Ovary (tissue), 9 donors: Measurements from ENCODE around the gene FRMD3. TPM values are rescaled to one million over a fixed set of nuclear protein-coding genes. Genes with fewer than 3 reads are reported as not detected.

ENCODE experiments used
- DNase-seq, 5 donors: peaks; one replicate each; pipeline ENCODE4 v3.0.0-alpha.2; 2019 to 2020
- H3K27ac ChIP-seq, 2 donors: fragments of 200-600 bp; one replicate each; pipeline versions ENCODE4 v1.5.1 to v1.8.0; 2019 to 2022
- H3K27me3 ChIP-seq: fragments of 200-600 bp; one replicate; pipeline ENCODE4 v1.8.0; 2022
- H3K36me3 ChIP-seq: fragments of 200-600 bp; sonication (generic); one replicate; pipeline ENCODE4 v1.5.1; 2019
- H3K4me1 ChIP-seq: one replicate; pipeline ENCODE4 v1.8.1; 2013; ENCODE audit warnings: mild to moderate bottlenecking, moderate library complexity; ENCODE audit not compliant: insufficient read depth
- H3K4me3 ChIP-seq: fragments of 200-600 bp; sonication (generic); one replicate; pipeline ENCODE4 v1.5.1; 2017
- H3K9me3 ChIP-seq, 2 donors: fragments of 200-600 bp in 1 of 2; sonication (generic) in 1 of 2; one replicate each; pipeline versions ENCODE4 v1.5.1 to v1.8.1; 2013 to 2019; ENCODE audit warnings: mild to moderate bottlenecking in 1 of 2, moderate library complexity in 1 of 2
- CTCF ChIP-seq, 3 donors: fragments of 450-650 bp in 2 of 3; fragments of 200-600 bp in 1 of 3; IDR thresholded peaks; one replicate each; pipeline versions ENCODE4 v1.5.1 to v1.8.0; 2016 to 2022; ENCODE audit warnings: antibody characterized with exemption in 3 of 3, mild to moderate bottlenecking in 1 of 3
- EP300 ChIP-seq: sonication (generic); formaldehyde crosslinking; IDR thresholded peaks from one replicate; pipeline ENCODE4 v1.6.1; 2017; ENCODE audit warnings: antibody characterized with exemption
- POLR2A ChIP-seq: fragments of 450-650 bp; IDR thresholded peaks from one replicate; pipeline ENCODE4 v1.6.1; 2017; ENCODE audit warnings: antibody characterized with exemption, mild to moderate bottlenecking, moderate library complexity
- WGBS, 3 donors: extraction: QIAGEN DNeasy Blood & Tissue Kit in 1 of 3; methylation state at CpG; one replicate each; pipeline versions ENCODE4 v1.1.5 to v1.1.7; 2013 to 2017; 5-methylcytosine and 5-hydroxymethylcytosine counted together
- intact Hi-C, 4 donors: fragments of 100-400 bp; cut with DNase I; formaldehyde crosslinking; loops; one replicate each; pipeline versions ENCODE4 v1.11.0 to v1.15.1; 2022 to 2023
- polyA plus RNA-seq, 2 donors: library from polyadenylated mRNA; stranded (reverse); fragments of 200-250 nt in 1 of 2; fragments of 350-450 nt in 1 of 2; fragmentation: Illumina TruSeq in 1 of 2; extraction: RNeasy Lipid Tissue Mini Kit (QIAGEN cat#74804) in 1 of 2; gene quantifications; one replicate each; pipeline ENCODE4 v1.2.3, GENCODE V29; 2013 to 2014
- total RNA-seq, 7 donors: library from RNA; depleted of rRNA in 2 of 7; stranded (reverse); fragments of >200 nt in 2 of 7; fragmentation: NEBNext Ultra II Directional in 3 of 7; extraction: Animal tissue kit (Norgen Biotek cat#: 25700) in 3 of 7; gene quantifications; one replicate each; pipeline versions ENCODE4 v1.1.0 to v1.2.4, GENCODE V29; 2016 to 2023
- donor health status: DM: no; HTN: no; CAD: no; lungs with moderate emphysema.
- donor health status: DM: no; HTN: no; CAD: no.
- donor health status: Bipolar disorder and iron deficiency.
- donor health status: DM: yes; HTN: yes; CAD: no.
- donor health status: DM: no; HTN: no; CAD: no.
- donor health status: DM: yes; HTN: yes; CAD: no.

The FRMD3 gene
- total and polyA plus RNA-seq, 9 donors = 0.83 to 9.1 (median 4.2) TPM

GRCh38 chr9:83355729-83356151, 182.5 kb downstream of the FRMD3 start:
- no peaks in the 10 kb centered on the region for H3K36me3 ChIP-seq
- WGBS, 3 donors = 10 to 15% (median 15%) methylated on average over 2 of the region's 2 CpGs
- TF ChIP-seq POLR2A = no peak
- no peak for TF ChIP-seq CTCF (IDR thresholded peaks at IDR 0.05)
- no peak for TF ChIP-seq EP300
- no peaks in the 10 kb centered on the region for H3K4me1 ChIP-seq
- DNase-seq = no peak
- no peaks in the 10 kb centered on the region for H3K9me3 ChIP-seq
- intact Hi-C loops = loop anchor here in 1 of 4 donors (2.0 kb wide), 1 partner anchor 49 kb away; no protein-coding TSS in a partner anchor
- no peak overlapping the region for H3K27ac ChIP-seq
- H3K4me3 ChIP-seq = no peak overlapping the region
- H3K27me3 ChIP-seq = no peaks in the 10 kb centered on the region

GRCh38 chr9:83355024-83355444, 183.2 kb downstream of the FRMD3 start:
- intact Hi-C loops = no loop called here
- DNase-seq = no peak
- Histone ChIP-seq H3K4me3 (no peak overlapping the region), H3K4me1 (no peaks in the 10 kb centered on the region), H3K9me3 (no peaks in the 10 kb centered on the region), H3K27me3 (no peaks in the 10 kb centered on the region), H3K36me3 (no peaks in the 10 kb centered on the region), H3K27ac (no peak overlapping the region)
- WGBS, 3 donors = 81 to 85% (median 82%) methylated on average over 4 of the region's 4 CpGs
- TF ChIP-seq CTCF (IDR thresholded peaks at IDR 0.05) (no peak), EP300 (no peak), POLR2A (no peak)

GRCh38 chr9:83349031-83349430, 189.2 kb downstream of the FRMD3 start:
- 44 to 57% (median 48%) methylated on average over 9 of the region's 9 CpGs for WGBS, 3 donors

GRCh38 chr9:83346655-83347420, 191.4 kb downstream of the FRMD3 start:
- TF ChIP-seq CTCF (IDR thresholded peaks at IDR 0.05) (no peak), EP300 (no peak), POLR2A (no peak)
- H3K4me1 ChIP-seq = peaks cover 1% of the 10 kb centered on the region
- H3K27ac ChIP-seq = no peak overlapping the region
- DNase-seq = no peak
- no peaks in the 10 kb centered on the region for H3K9me3 ChIP-seq
- H3K4me3 ChIP-seq = no peak overlapping the region
- 48 to 76% (median 68%) methylated on average over 2 of the region's 2 CpGs for WGBS, 3 donors
- no peaks in the 10 kb centered on the region for H3K36me3 ChIP-seq
- no peaks in the 10 kb centered on the region for H3K27me3 ChIP-seq
- intact Hi-C loops = no loop called here

More at GRCh38 chr9:83349031-83349430, 189.2 kb downstream of the FRMD3 start:
- Histone ChIP-seq H3K4me3 (no peak overlapping the region), H3K4me1 (peaks cover 1% of the 10 kb centered on the region), H3K27ac (no peak overlapping the region), H3K27me3 (no peaks in the 10 kb centered on the region), H3K9me3 (no peaks in the 10 kb centered on the region), H3K36me3 (no peaks in the 10 kb centered on the region)
- TF ChIP-seq EP300 (no peak), CTCF (IDR thresholded peaks at IDR 0.05) (no peak), POLR2A (no peak)
- intact Hi-C loops = no loop called here
- DNase-seq = no peak
